Urothelium cell line (cell line): ENCODE data around the gene AGAP1.

Experiments
- DNase-seq: peaks from one replicate; pipeline ENCODE4 v3.0.0; 2011; ENCODE audit warnings: low spot score, mixed read lengths
- FAIRE-seq: peaks from 2 replicates; lab custom pipeline; 2011; peaks lifted over from hg19 to GRCh38; lab: Jason Lieb, UNC

AGAP1 gene

DNA sequence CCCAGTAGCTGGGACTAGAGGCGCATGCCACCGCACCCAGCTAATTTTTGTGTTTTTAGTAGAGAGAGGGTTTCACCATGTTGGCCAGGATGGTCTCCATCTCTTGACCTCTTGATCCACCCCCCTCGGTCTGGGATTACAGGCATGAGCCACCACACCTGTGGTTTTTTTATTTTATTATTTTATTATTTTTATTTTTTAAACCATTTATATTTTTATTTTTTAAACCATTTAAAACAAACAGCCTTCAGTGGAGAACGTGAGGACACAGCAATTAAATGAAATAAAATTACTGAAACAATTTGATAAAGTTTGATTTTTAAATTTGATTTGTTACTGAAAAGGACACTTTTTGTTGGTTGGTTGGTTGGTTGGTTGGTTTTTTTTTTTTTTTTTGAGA, 181.0 kb downstream of the AGAP1 start:
- FAIRE-seq, result no peak

DNA sequence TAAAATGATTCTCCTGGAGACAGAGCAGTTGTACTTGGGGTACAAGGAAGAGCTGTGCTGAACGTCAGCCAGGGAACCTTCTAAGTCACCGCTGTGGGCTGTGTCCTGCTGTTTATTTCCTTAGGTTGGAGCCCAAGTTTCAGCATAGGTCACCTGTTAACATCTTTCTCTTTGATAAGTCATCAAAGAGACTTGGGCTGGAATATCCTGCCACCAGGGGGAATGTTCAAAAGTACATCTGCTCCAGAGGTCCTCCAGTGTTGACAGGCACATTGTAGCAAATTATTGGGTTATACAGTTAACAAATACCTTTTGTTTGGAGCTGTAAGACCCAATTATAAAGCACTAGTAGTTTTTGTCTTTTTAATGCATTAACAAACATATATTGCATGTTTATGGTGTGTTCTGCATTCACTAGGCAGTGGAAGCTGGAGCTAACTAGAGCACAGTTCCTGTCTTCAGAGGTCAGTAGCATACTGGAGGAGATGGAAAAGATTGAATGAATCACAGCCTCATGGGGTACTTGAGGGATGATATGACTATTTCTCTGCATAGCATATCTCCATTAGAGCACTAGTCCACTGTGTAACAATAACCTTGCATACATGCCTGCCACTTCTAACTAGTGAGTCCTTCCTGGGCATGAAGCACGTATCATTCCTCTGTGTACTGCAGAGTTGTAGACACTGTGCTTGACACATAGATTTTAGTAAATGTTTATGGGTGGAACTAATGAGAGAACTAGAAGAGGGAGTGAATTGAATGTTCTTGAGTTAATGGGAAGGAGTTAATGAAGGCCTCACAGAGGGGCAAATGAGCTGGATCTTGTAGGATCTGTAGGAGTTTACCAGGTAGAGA, 182.1 kb downstream of the AGAP1 start:
- DNase-seq, result no peak
- FAIRE-seq, result peak; percentile 27

More for the DNA sequence above, 181.0 kb downstream of the AGAP1 start:
- DNase-seq, result no peak

- DNase-seq (no peak), FAIRE-seq (no peak)
These were observed 182.6 kb downstream of the AGAP1 start for GRCh38 chr2:235676536-235676799.

DNA sequence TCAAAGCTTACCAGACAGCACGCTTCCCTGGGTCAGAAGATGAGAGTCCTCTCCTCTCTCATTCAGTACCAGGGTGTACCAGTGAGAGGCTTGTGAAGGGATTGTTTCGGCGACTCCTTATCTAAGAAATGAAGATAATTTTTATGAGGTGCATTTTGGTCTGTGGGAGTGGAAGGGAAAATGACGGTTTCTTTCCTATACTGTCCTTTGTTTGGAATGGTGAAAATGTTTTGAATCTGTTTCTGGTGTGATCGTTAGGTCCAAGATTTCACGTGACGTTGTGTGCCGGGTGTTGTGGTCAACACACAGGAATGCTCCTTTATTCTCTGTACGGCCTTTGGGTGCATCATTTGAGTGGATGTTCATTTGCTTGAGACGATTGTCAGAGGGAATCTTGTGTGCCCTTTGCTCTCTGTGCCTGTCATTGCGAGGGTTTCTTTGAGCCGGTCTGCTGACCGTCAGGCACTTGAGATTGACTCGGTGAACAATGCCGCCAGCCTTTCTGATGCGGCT, 183.5 kb downstream of the AGAP1 start:
- FAIRE-seq (no peak), DNase-seq (no peak)

DNA sequence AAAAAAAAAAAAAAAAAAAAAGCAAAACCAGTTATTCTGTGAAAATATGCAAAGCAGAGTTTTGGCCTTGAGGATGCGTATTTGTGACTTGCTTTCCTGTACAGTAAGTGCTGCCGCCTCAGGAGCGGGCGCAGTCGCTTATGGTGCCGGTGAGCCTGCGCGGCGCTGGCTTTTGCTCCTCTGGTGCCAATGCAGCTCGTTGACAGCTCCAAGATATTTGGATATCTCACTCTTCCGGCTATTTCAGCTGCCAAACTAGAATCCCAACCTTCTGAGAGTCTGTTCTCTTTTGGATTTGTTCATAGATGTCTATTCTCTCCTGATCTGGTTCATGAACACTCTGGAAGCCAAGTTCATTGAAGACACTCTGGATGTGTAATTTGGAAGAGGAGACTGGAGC, 184.1 kb downstream of the AGAP1 start:
- FAIRE-seq (no peak), DNase-seq (no peak)

GRCh38 chr2:235678712-235679111, 184.9 kb downstream of the AGAP1 start:
- DNase-seq, result no peak
- FAIRE-seq, result no peak

DNA sequence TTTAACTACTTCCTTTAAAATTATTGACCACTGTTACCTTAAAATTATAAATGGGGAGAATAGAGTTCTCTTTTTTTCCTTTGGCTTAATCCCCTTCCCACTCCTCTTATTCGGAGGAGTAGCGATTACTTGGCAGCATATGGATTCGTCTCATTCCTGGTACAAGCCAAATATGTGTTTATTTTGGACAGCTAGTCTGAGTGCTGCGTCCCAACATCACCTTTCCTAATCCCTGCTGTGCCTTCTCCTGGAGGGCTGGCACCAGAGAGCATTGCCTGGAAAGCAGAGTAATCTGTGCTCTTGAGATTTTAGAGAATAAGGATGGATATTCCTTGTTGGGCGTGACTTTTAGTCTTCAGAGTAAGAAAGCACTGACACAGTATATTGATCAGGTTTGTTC, 185.6 kb downstream of the AGAP1 start:
- FAIRE-seq (no peak), DNase-seq (no peak)

- FAIRE-seq, result no peak
- no peak for DNase-seq
These were observed 191.3 kb downstream of the AGAP1 start for GRCh38 chr2:235685024-235685721.

- FAIRE-seq, result no peak
- no peak for DNase-seq
These were observed 194.9 kb downstream of the AGAP1 start for GRCh38 chr2:235688511-235689426.

GRCh38 chr2:235689427-235689853, 195.6 kb downstream of the AGAP1 start:
- FAIRE-seq (no peak), DNase-seq (no peak)

DNA sequence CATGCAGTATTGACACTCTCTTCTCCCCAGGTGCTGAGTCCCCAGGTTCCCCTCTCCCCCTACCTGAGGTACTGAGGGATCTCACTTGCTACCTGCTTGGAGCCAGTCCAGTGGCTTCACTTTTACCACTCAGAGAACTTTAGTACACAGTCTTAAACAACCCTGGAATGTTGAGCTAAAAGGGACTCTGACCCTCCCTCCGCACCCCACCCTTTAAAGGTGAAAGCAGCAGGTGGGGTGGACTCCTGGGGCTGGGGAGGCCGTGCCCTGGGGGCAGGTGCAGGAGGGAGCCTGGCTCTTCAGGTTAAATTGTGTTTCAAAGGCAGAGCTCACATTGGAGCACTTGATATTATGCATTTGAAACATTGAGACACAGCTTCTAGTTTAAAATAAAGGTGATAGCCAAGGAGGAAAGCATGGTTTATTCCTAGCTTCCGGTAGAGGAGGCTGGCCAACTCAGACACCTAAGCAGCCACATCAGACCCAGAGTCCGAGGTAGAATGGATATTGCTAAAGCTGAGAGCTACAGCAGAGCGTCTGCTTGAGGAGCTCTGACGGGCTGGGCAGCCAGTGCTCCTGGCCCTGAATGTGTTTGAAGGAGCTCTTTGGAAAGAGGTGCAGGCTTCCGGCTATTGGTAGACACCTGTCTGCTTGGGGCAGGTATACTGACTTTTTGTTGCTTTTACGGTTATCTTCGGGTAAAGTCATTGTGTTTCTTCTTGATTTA, 196.4 kb downstream of the AGAP1 start:
- DNase-seq, result no peak
- FAIRE-seq, result no peak

- no peak for FAIRE-seq
These were observed 197.1 kb downstream of the AGAP1 start for GRCh38 chr2:235690809-235691450.

DNA sequence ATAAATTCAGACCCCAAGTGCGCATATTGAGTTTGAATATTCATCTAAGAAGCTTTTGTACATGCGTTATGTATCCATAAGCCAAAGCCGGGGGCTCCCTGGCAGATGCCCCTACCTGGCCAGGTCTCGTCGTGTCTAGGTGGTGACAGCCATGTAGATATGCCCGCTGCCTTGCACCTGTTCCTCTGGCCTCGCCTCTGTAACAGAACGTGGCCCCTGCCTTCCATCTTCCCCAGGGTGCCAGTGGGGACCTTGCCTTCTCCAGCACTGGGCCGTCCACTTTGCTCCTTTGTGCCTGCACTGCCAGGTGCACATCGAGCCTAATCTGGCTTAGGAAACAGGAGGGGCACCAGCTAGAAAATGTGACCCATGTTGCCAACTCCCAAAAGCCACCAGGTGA, 198.2 kb downstream of the AGAP1 start:
- FAIRE-seq (no peak), DNase-seq (no peak)

More at GRCh38 chr2:235690809-235691450, 197.1 kb downstream of the AGAP1 start:
- no peak for DNase-seq

DNA sequence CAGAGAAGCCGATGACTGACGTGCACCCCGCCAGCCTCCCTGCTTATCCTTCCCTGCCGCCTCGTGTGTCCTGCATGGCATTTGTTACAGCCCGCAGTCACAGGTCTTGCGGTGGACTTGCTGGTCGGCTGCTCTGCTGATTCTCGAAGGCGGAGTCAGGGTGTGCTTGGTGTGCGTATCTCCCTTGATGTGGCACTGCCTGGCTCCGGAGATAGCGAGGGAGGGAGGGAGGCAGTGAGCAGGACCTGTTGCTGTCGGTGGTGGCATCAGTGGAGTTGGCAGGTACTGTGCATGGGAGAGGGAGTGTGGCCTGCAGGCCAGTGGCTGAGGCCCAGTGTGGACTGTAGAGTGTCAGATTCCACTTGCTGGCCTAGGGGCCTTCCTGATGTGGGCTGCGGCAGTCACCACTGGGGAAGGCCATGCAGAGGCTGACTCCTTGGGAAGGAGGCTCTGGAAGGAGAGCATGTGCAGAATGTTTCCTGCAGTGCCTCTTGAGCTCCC, 198.9 kb downstream of the AGAP1 start:
- FAIRE-seq (no peak), DNase-seq (no peak)

- FAIRE-seq, result no peak
These were observed 199.4 kb downstream of the AGAP1 start for GRCh38 chr2:235693279-235693678.

GRCh38 chr2:235694721-235695601, 201.1 kb downstream of the AGAP1 start:
- FAIRE-seq, result no peak
- no peak for DNase-seq

More at GRCh38 chr2:235693279-235693678, 199.4 kb downstream of the AGAP1 start:
- DNase-seq, result no peak

DNA sequence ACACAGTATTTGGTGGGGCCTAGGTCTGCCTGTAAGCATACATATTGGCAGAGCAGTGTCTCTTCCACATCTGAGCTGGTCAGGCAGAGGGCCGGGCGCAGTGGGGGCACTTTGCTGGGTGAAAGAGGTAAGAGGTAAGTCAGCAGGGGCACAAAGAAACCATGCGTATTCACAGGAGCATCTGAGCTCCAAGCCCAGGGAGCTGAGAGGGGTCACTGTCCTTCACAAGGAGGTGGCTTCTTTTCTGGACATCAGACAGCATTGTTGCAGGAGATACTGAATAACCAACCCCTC, 201.7 kb downstream of the AGAP1 start:
- no peak for FAIRE-seq
- no peak for DNase-seq

DNA sequence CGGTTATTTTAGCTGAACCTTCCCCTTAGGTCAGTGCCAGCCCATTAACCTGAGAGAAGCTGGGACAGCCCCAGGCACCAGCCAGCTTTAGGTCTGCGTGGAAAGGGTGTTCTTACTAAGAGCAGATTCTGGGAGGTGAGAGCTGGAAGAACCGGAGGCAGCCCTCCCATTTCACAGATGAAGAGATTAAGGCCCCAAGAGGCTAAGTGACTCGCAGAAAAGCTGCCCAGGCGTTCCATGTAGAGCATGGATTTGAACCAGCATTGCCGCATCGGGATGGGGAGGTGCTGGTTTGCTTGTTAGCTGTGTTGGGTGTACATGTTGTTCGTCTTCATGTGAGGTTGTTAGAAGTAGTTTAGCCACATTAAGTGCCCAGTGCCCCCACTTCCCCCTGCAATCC, 203.2 kb downstream of the AGAP1 start:
- FAIRE-seq, result no peak
- DNase-seq, result no peak

GRCh38 chr2:235698028-235698427, 204.2 kb downstream of the AGAP1 start:
- no peak for DNase-seq
- FAIRE-seq, result no peak
